Left lung (tissue), 10 donors: ENCODE data around the gene DNAJC6. TPM values are rescaled to one million over a fixed set of nuclear protein-coding genes. Genes with fewer than 3 reads are reported as not detected.

Experiments
- ATAC-seq: fragments of 200-7000 bp; cut with Tn5 transposase; one replicate; pipeline ENCODE4 v1.9.1; 2020; ENCODE audit warnings: moderate library complexity
- DNase-seq, 4 donors: peaks; one replicate each; pipeline ENCODE4 v3.0.0-alpha.2; 2013 to 2020
- H3K27ac ChIP-seq, 2 donors: fragments of 200-600 bp; sonication (generic) in 1 of 2; one replicate each; pipeline versions ENCODE4 v1.5.0 to v1.8.0; 2020 to 2021
- H3K27me3 ChIP-seq, 2 donors: fragments of 200-600 bp; sonication (generic) in 1 of 2; one replicate each; pipeline versions ENCODE4 v1.5.0 to v1.8.0; 2020 to 2021
- H3K36me3 ChIP-seq, 2 donors: fragments of 200-600 bp; sonication (generic) in 1 of 2; one replicate each; pipeline versions ENCODE4 v1.5.0 to v1.8.0; 2020 to 2021
- H3K4me1 ChIP-seq, 2 donors: fragments of 200-600 bp; one replicate each; pipeline ENCODE4 v1.8.0; 2021
- H3K4me3 ChIP-seq, 2 donors: fragments of 200-600 bp; sonication (generic) in 1 of 2; one replicate each; pipeline versions ENCODE4 v1.5.0 to v1.8.0; 2020 to 2021; ENCODE audit warnings: mild to moderate bottlenecking in 1 of 2
- H3K9me3 ChIP-seq, 2 donors: fragments of 200-600 bp; sonication (generic) in 1 of 2; one replicate each; pipeline versions ENCODE4 v1.5.0 to v1.8.0; 2020 to 2021
- intact Hi-C, 2 donors: fragments of 100-400 bp; cut with DNase I; formaldehyde crosslinking; loops; one replicate each; pipeline versions ENCODE4 v1.11.2 to v1.14.2; 2022
- polyA plus RNA-seq, 6 donors: library from polyadenylated mRNA; unstranded; fragments of 120-200 nt; gene quantifications; one replicate each; pipeline ENCODE4 v1.2.1, GENCODE V29; 2013; ENCODE audit not compliant: insufficient read length in 6 of 6
- total RNA-seq, 2 donors: library from RNA; stranded (reverse); fragmentation: NEBNext Ultra II Directional; extraction: Animal tissue kit (Norgen Biotek cat#: 25700); gene quantifications; one replicate each; pipeline ENCODE4 v1.2.1, GENCODE V29; 2021
- TF ChIP-seq, protein P1 (sequence below), 2 donors: fragments of 200-600 bp; sonication (generic) in 1 of 2; IDR thresholded peaks; one replicate each; pipeline versions ENCODE4 v1.5.0 to v1.8.0; 2021; ENCODE audit warnings: antibody characterized with exemption in 2 of 2
- donor health status: DM: no; HTN: yes; CAD: no.
- donor health status: DM: no; HTN: no; CAD: no.

The DNAJC6 gene
- total and polyA plus RNA-seq, 8 donors = 2.3 to 4.6 (median 2.8) TPM

- Histone ChIP-seq H3K27me3 (no peaks in the 10 kb centered on the region), H3K4me3 (no peak overlapping the region), H3K36me3 (no peaks in the 10 kb centered on the region), H3K9me3 (no peaks in the 10 kb centered on the region), H3K27ac (no peak overlapping the region), H3K4me1 (no peaks in the 10 kb centered on the region)
- DNase-seq (no peak), ATAC-seq (no peak)
- TF ChIP-seq, protein P1, sequence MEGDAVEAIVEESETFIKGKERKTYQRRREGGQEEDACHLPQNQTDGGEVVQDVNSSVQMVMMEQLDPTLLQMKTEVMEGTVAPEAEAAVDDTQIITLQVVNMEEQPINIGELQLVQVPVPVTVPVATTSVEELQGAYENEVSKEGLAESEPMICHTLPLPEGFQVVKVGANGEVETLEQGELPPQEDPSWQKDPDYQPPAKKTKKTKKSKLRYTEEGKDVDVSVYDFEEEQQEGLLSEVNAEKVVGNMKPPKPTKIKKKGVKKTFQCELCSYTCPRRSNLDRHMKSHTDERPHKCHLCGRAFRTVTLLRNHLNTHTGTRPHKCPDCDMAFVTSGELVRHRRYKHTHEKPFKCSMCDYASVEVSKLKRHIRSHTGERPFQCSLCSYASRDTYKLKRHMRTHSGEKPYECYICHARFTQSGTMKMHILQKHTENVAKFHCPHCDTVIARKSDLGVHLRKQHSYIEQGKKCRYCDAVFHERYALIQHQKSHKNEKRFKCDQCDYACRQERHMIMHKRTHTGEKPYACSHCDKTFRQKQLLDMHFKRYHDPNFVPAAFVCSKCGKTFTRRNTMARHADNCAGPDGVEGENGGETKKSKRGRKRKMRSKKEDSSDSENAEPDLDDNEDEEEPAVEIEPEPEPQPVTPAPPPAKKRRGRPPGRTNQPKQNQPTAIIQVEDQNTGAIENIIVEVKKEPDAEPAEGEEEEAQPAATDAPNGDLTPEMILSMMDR (IDR thresholded peaks at IDR 0.05) = no peak
- intact Hi-C loops = no loop called here
These were observed 79.8 kb downstream of the DNAJC6 start for GRCh38 chr1:65388908-65389695.

- ATAC-seq (no peak), DNase-seq (peak in 1 of 4 donors; percentile 48)
- H3K27ac ChIP-seq = no peak overlapping the region
- no peaks in the 10 kb centered on the region for H3K27me3 ChIP-seq
- no peaks in the 10 kb centered on the region for H3K9me3 ChIP-seq
- no peaks in the 10 kb centered on the region for H3K4me1 ChIP-seq
- H3K4me3 ChIP-seq = no peak overlapping the region
- intact Hi-C loops = no loop called here
- H3K36me3 ChIP-seq = no peaks in the 10 kb centered on the region
- TF ChIP-seq, protein P1 (IDR thresholded peaks at IDR 0.05) = no peak
These were observed 83.2 kb downstream of the DNAJC6 start for GRCh38 chr1:65392497-65392896.

GRCh38 chr1:65393347-65393746 is 84.0 kb downstream of the DNAJC6 start:
- intact Hi-C loops = no loop called here
- no peak overlapping the region for H3K4me3 ChIP-seq
- no peaks in the 10 kb centered on the region for H3K4me1 ChIP-seq
- DNase-seq (no peak), ATAC-seq (peak; percentile 26)
- H3K9me3 ChIP-seq = no peaks in the 10 kb centered on the region
- no peak overlapping the region for H3K27ac ChIP-seq
- no peaks in the 10 kb centered on the region for H3K27me3 ChIP-seq
- TF ChIP-seq, protein P1 (IDR thresholded peaks at IDR 0.05) = no peak
- no peaks in the 10 kb centered on the region for H3K36me3 ChIP-seq

DNA sequence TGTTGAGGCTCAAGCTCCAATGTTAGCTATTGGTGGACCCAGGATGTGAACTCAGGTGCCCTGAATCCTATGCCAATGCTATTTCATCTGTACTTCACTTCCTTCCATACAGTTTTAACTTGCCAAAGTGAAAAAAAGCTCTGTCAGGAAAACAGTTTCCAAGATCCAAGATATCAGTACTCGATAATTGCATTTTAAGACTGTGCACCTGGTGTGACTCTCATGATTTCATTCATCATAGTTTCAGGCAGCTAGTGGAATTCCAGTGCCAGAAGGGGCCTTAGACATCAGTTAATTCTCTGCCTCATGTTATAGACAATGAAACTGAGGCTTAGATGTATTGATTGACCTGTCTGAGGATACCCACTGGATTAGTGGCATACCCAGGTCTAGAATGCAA is 84.6 kb downstream of the DNAJC6 start:
- intact Hi-C loops = no loop called here
- ATAC-seq (no peak), DNase-seq (no peak)
- no peaks in the 10 kb centered on the region for H3K27me3 ChIP-seq
- H3K4me3 ChIP-seq = no peak overlapping the region
- TF ChIP-seq, protein P1 (IDR thresholded peaks at IDR 0.05) = no peak
- H3K4me1 ChIP-seq = no peaks in the 10 kb centered on the region
- H3K27ac ChIP-seq = no peak overlapping the region
- H3K36me3 ChIP-seq = no peaks in the 10 kb centered on the region
- H3K9me3 ChIP-seq = no peaks in the 10 kb centered on the region

- DNase-seq = no peak
These were observed 86.7 kb downstream of the DNAJC6 start for GRCh38 chr1:65395887-65396612.

More at GRCh38 chr1:65395887-65396612, 86.7 kb downstream of the DNAJC6 start:
- Histone ChIP-seq H3K27me3 (no peaks in the 10 kb centered on the region), H3K4me1 (no peaks in the 10 kb centered on the region), H3K36me3 (no peaks in the 10 kb centered on the region), H3K9me3 (no peaks in the 10 kb centered on the region), H3K27ac (peak overlapping the region in 1 of 2 donors; percentile 19), H3K4me3 (no peak overlapping the region)
- ATAC-seq = peak; percentile 90
- intact Hi-C loops = no loop called here
- TF ChIP-seq, protein P1 (IDR thresholded peaks at IDR 0.05) = no peak
